ENCODE measurements around the gene TENT4A.

The TENT4A gene

GRCh38 chr5:6698696-6699095 is 14.5 kb upstream of the TENT4A start:
- H2BK15ac ChIP-seq (ENCODE audit: low read depth, poor library complexity, severe bottlenecking), result no peak overlapping the region
- H2BK120ac ChIP-seq (ENCODE audit: low read depth, low read length), result no peak overlapping the region
- H3K14ac ChIP-seq (ENCODE audit: low read length in 2 of 2), result no peak overlapping the region
- H3K4ac ChIP-seq (ENCODE audit: low read depth in 1 of 2, low read length in 2 of 2), result no peak overlapping the region
- no peak overlapping the region for H2BK12ac ChIP-seq (ENCODE audit: low read length in 2 of 2)
- DNase-seq, result no peak
- H3K9ac ChIP-seq (ENCODE audit: low read length), result no peak overlapping the region
- no peak overlapping the region for H4K8ac ChIP-seq (ENCODE audit: low read length)
- H3K27me3 ChIP-seq (ENCODE audit: control insufficient read depth in 1 of 2, insufficient read depth in 1 of 2, low read length in 2 of 2), result peaks cover 9 to 25% of the 10 kb centered on the region in 2 experiments
- no peak overlapping the region for H3K18ac ChIP-seq (ENCODE audit: low read depth in 1 of 2, low read length in 2 of 2)
- no peak overlapping the region for H2BK5ac ChIP-seq (ENCODE audit: low read depth, low read length, poor library complexity, severe bottlenecking)
- H2AFZ ChIP-seq (ENCODE audit: low read depth, low read length), result no peak overlapping the region
- H3K27ac ChIP-seq (ENCODE audit: low read length, poor library complexity, severe bottlenecking), result no peak overlapping the region
- H3K23ac ChIP-seq (ENCODE audit: low read length in 2 of 2), result no peak overlapping the region
- no peak overlapping the region for H4K91ac ChIP-seq (ENCODE audit: low read length)
- no CpG with 5 or more reads among the region's 1 CpG for WGBS
- no peaks in the 10 kb centered on the region for H3K9me3 ChIP-seq (ENCODE audit: control insufficient read depth, low read length)
- H3K36me3 ChIP-seq (ENCODE audit: control insufficient read depth in 1 of 2, insufficient read depth in 2 of 2, low read depth in 1 of 2, low read length in 2 of 2), result no peaks in the 10 kb centered on the region
- H3K4me2 ChIP-seq (ENCODE audit: low read length, poor library complexity, severe bottlenecking), result no peak overlapping the region
- H3K4me3 ChIP-seq (ENCODE audit: insufficient read depth in 1 of 2, low read depth in 1 of 2, low read length in 2 of 2), result no peak overlapping the region
- peaks cover 6% of the 10 kb centered on the region for H3K4me1 ChIP-seq (ENCODE audit: control insufficient read depth, insufficient read depth, low read depth, low read length)
- H3K79me1 ChIP-seq (replicated peaks; ENCODE audit: low read length, poor library complexity, severe bottlenecking), result no peaks in the 10 kb centered on the region
- no peak overlapping the region for H2AK5ac ChIP-seq (ENCODE audit: low read length, severe bottlenecking)

GRCh38 chr5:6699357-6699756 is 13.9 kb upstream of the TENT4A start:
- no peak overlapping the region for H3K18ac ChIP-seq (ENCODE audit: low read depth in 1 of 2, low read length in 2 of 2)
- no peak overlapping the region for H4K8ac ChIP-seq (ENCODE audit: low read length)
- no peak overlapping the region for H2BK120ac ChIP-seq (ENCODE audit: low read depth, low read length)
- H3K27ac ChIP-seq (ENCODE audit: low read length, poor library complexity, severe bottlenecking), result no peak overlapping the region
- H3K27me3 ChIP-seq (ENCODE audit: control insufficient read depth in 1 of 2, insufficient read depth in 1 of 2, low read length in 2 of 2), result peaks cover 9 to 25% of the 10 kb centered on the region in 2 experiments
- no peaks in the 10 kb centered on the region for H3K36me3 ChIP-seq (ENCODE audit: control insufficient read depth in 1 of 2, insufficient read depth in 2 of 2, low read depth in 1 of 2, low read length in 2 of 2)
- no CpG with 5 or more reads among the region's 1 CpG for WGBS
- no peak overlapping the region for H3K4ac ChIP-seq (ENCODE audit: low read depth in 1 of 2, low read length in 2 of 2)
- H2AK5ac ChIP-seq (ENCODE audit: low read length, severe bottlenecking), result no peak overlapping the region
- H4K91ac ChIP-seq (ENCODE audit: low read length), result no peak overlapping the region
- H2BK15ac ChIP-seq (ENCODE audit: low read depth, poor library complexity, severe bottlenecking), result no peak overlapping the region
- no peak overlapping the region for H2BK5ac ChIP-seq (ENCODE audit: low read depth, low read length, poor library complexity, severe bottlenecking)
- no peaks in the 10 kb centered on the region for H3K79me1 ChIP-seq (replicated peaks; ENCODE audit: low read length, poor library complexity, severe bottlenecking)
- H3K4me1 ChIP-seq (ENCODE audit: control insufficient read depth, insufficient read depth, low read depth, low read length), result peaks cover 9% of the 10 kb centered on the region
- no peaks in the 10 kb centered on the region for H3K9me3 ChIP-seq (ENCODE audit: control insufficient read depth, low read length)
- H3K9ac ChIP-seq (ENCODE audit: low read length), result no peak overlapping the region
- H2BK12ac ChIP-seq (ENCODE audit: low read length in 2 of 2), result no peak overlapping the region
- DNase-seq, result no peak
- H3K23ac ChIP-seq (ENCODE audit: low read length in 2 of 2), result no peak overlapping the region
- no peak overlapping the region for H3K4me2 ChIP-seq (ENCODE audit: low read length, poor library complexity, severe bottlenecking)
- H2AFZ ChIP-seq (ENCODE audit: low read depth, low read length), result no peak overlapping the region
- no peak overlapping the region for H3K4me3 ChIP-seq (ENCODE audit: insufficient read depth in 1 of 2, low read depth in 1 of 2, low read length in 2 of 2)
- H3K14ac ChIP-seq (ENCODE audit: low read length in 2 of 2), result no peak overlapping the region

GRCh38 chr5:6700074-6700684 is 13.1 kb upstream of the TENT4A start:
- H3K4me1 ChIP-seq (ENCODE audit: control insufficient read depth, insufficient read depth, low read depth, low read length), result peaks cover 16% of the 10 kb centered on the region
- H2AK5ac ChIP-seq (ENCODE audit: low read length, severe bottlenecking), result no peak overlapping the region
- H3K18ac ChIP-seq (ENCODE audit: low read depth in 1 of 2, low read length in 2 of 2), result no peak overlapping the region
- no peak overlapping the region for H2BK5ac ChIP-seq (ENCODE audit: low read depth, low read length, poor library complexity, severe bottlenecking)
- no peaks in the 10 kb centered on the region for H3K36me3 ChIP-seq (ENCODE audit: control insufficient read depth in 1 of 2, insufficient read depth in 2 of 2, low read depth in 1 of 2, low read length in 2 of 2)
- no peak overlapping the region for H4K8ac ChIP-seq (ENCODE audit: low read length)
- no peak overlapping the region for H3K4me3 ChIP-seq (ENCODE audit: insufficient read depth in 1 of 2, low read depth in 1 of 2, low read length in 2 of 2)
- H3K79me1 ChIP-seq (replicated peaks; ENCODE audit: low read length, poor library complexity, severe bottlenecking), result no peaks in the 10 kb centered on the region
- DNase-seq, result no peak
- no peak overlapping the region for H3K23ac ChIP-seq (ENCODE audit: low read length in 2 of 2)
- peaks cover 9 to 25% of the 10 kb centered on the region in 2 experiments for H3K27me3 ChIP-seq (ENCODE audit: control insufficient read depth in 1 of 2, insufficient read depth in 1 of 2, low read length in 2 of 2)
- H3K4ac ChIP-seq (ENCODE audit: low read depth in 1 of 2, low read length in 2 of 2), result no peak overlapping the region
- H2AFZ ChIP-seq (ENCODE audit: low read depth, low read length), result no peak overlapping the region
- no peak overlapping the region for H2BK120ac ChIP-seq (ENCODE audit: low read depth, low read length)
- no peak overlapping the region for H3K9ac ChIP-seq (ENCODE audit: low read length)
- H3K9me3 ChIP-seq (ENCODE audit: control insufficient read depth, low read length), result no peaks in the 10 kb centered on the region
- H2BK12ac ChIP-seq (ENCODE audit: low read length in 2 of 2), result no peak overlapping the region
- no peak overlapping the region for H3K4me2 ChIP-seq (ENCODE audit: low read length, poor library complexity, severe bottlenecking)
- H4K91ac ChIP-seq (ENCODE audit: low read length), result no peak overlapping the region
- WGBS, result 66% methylated on average over 10 of the region's 11 CpGs
- H3K14ac ChIP-seq (ENCODE audit: low read length in 2 of 2), result no peak overlapping the region
- H3K27ac ChIP-seq (ENCODE audit: low read length, poor library complexity, severe bottlenecking), result no peak overlapping the region
- no peak overlapping the region for H2BK15ac ChIP-seq (ENCODE audit: low read depth, poor library complexity, severe bottlenecking)

- peaks cover 9 to 25% of the 10 kb centered on the region in 2 experiments for H3K27me3 ChIP-seq (ENCODE audit: control insufficient read depth in 1 of 2, insufficient read depth in 1 of 2, low read length in 2 of 2)
- H2BK15ac ChIP-seq (ENCODE audit: low read depth, poor library complexity, severe bottlenecking), result no peak overlapping the region
- no peak overlapping the region for H3K14ac ChIP-seq (ENCODE audit: low read length in 2 of 2)
- H3K9ac ChIP-seq (ENCODE audit: low read length), result no peak overlapping the region
- H3K27ac ChIP-seq (ENCODE audit: low read length, poor library complexity, severe bottlenecking), result no peak overlapping the region
- H3K23ac ChIP-seq (ENCODE audit: low read length in 2 of 2), result no peak overlapping the region
- no peaks in the 10 kb centered on the region for H3K36me3 ChIP-seq (ENCODE audit: control insufficient read depth in 1 of 2, insufficient read depth in 2 of 2, low read depth in 1 of 2, low read length in 2 of 2)
- H3K4me3 ChIP-seq (ENCODE audit: insufficient read depth in 1 of 2, low read depth in 1 of 2, low read length in 2 of 2), result no peak overlapping the region
- peaks cover 18% of the 10 kb centered on the region for H3K4me1 ChIP-seq (ENCODE audit: control insufficient read depth, insufficient read depth, low read depth, low read length)
- no peak overlapping the region for H2AK5ac ChIP-seq (ENCODE audit: low read length, severe bottlenecking)
- H3K4me2 ChIP-seq (ENCODE audit: low read length, poor library complexity, severe bottlenecking), result no peak overlapping the region
- no peak overlapping the region for H3K18ac ChIP-seq (ENCODE audit: low read depth in 1 of 2, low read length in 2 of 2)
- H4K91ac ChIP-seq (ENCODE audit: low read length), result no peak overlapping the region
- no peaks in the 10 kb centered on the region for H3K79me1 ChIP-seq (replicated peaks; ENCODE audit: low read length, poor library complexity, severe bottlenecking)
- H2BK12ac ChIP-seq (ENCODE audit: low read length in 2 of 2), result no peak overlapping the region
- WGBS, result 88% methylated on average over 12 of the region's 12 CpGs
- no peaks in the 10 kb centered on the region for H3K9me3 ChIP-seq (ENCODE audit: control insufficient read depth, low read length)
- DNase-seq, result no peak
- H4K8ac ChIP-seq (ENCODE audit: low read length), result no peak overlapping the region
- H3K4ac ChIP-seq (ENCODE audit: low read depth in 1 of 2, low read length in 2 of 2), result no peak overlapping the region
- H2BK5ac ChIP-seq (ENCODE audit: low read depth, low read length, poor library complexity, severe bottlenecking), result no peak overlapping the region
- H2AFZ ChIP-seq (ENCODE audit: low read depth, low read length), result no peak overlapping the region
- no peak overlapping the region for H2BK120ac ChIP-seq (ENCODE audit: low read depth, low read length)
Observed at GRCh38 chr5:6700685-6701355, 12.4 kb upstream of the TENT4A start.
